HepG2 (cell line): ENCODE measurements around the gene OR5B2. TPM values are rescaled to one million over a fixed set of nuclear protein-coding genes. Genes with fewer than 3 reads are reported as not detected.

Source experiments
- ATAC-seq: fragments of 200-7000 bp; cut with Tn5 transposase; 3 replicates; pipeline ENCODE4 v1.9.1; 2020; ENCODE audit warnings: mild to moderate bottlenecking, moderate library complexity
- BruUV-seq: library from RNA; stranded (reverse); fragments of 400-500 nt; replicated peaks from 2 replicates; lab custom pipeline; 2021; lab: Mats Ljungman, UMichigan
- CTCF ChIA-PET: fragments of 300-600 bp; formaldehyde crosslinking; extraction: SDS; loops from one replicate; lab custom pipeline; 2021; ENCODE audit warnings: low total read pairs, inconsistent platforms, low intra/inter-chr PET ratio; lab: Yijun Ruan, JAX
- POLR2A ChIA-PET: fragments of 350-600 bp; sonication (Branson Sonifier 250); formaldehyde crosslinking; loops from one replicate; lab custom pipeline; 2020; ENCODE audit warnings: antibody characterized with exemption, inconsistent platforms; lab: Yijun Ruan, JAX
- DNase-seq: peaks from one replicate; pipeline ENCODE4 v3.0.0-alpha.2; 2015; ENCODE audit warnings: low spot score
- FAIRE-seq: peaks from 3 replicates; lab custom pipeline; 2011; peaks lifted over from hg19 to GRCh38; lab: Jason Lieb, UNC
- H2AFZ ChIP-seq: one replicate; pipeline ENCODE4 v1.6.1; 2011; ENCODE audit warnings: low read length, inconsistent platforms
- H3K27ac ChIP-seq: fragments of 300-600 bp; 3 replicates; pipeline ENCODE4 v1.8.0; 2011; ENCODE audit warnings: mixed run types, mild to moderate bottlenecking, mixed read lengths, low read length, inconsistent platforms; ENCODE audit not compliant: insufficient read depth; ENCODE audit errors: extremely low read length
- H3K27me3 ChIP-seq, 2 experiments: fragments of 200-600 bp in 1 of 2; 2 replicates in 1 of 2; 3 replicates in 1 of 2; pipeline versions ENCODE4 v1.6.0 to v1.8.0; 2011; ENCODE audit warnings: low read length in 2 of 2, mild to moderate bottlenecking in 2 of 2, moderate library complexity in 2 of 2, inconsistent platforms in 1 of 2; ENCODE audit not compliant: insufficient read depth in 2 of 2, control insufficient read depth in 1 of 2
- H3K36me3 ChIP-seq, 2 experiments: fragments of 200-600 bp in 1 of 2; replicated peaks in 1 of 2; 2 replicates in 1 of 2; 3 replicates in 1 of 2; pipeline versions ENCODE4 v1.5.1 to v1.8.0; 2011; ENCODE audit warnings: low read length in 2 of 2, inconsistent platforms in 1 of 2; ENCODE audit not compliant: insufficient read depth in 2 of 2, control insufficient read depth in 1 of 2
- H3K4me1 ChIP-seq: 2 replicates; pipeline ENCODE4 v1.5.1; 2012; ENCODE audit warnings: low read length, inconsistent platforms; ENCODE audit not compliant: insufficient read depth
- H3K4me2 ChIP-seq: 2 replicates; pipeline ENCODE4 v1.6.0; 2011; ENCODE audit warnings: low read depth, low read length, inconsistent platforms
- H3K4me3 ChIP-seq, 3 experiments: fragments of 200-600 bp in 1 of 3; sonication (generic), shearing (Covaris generic) in 1 of 3; replicated peaks in 1 of 3; 2 replicates each; pipeline ENCODE4 v1.5.1; 2011 to 2016; ENCODE audit warnings: low read length in 3 of 3, inconsistent platforms in 2 of 3, low read depth in 2 of 3, mild to moderate bottlenecking in 2 of 3, control low read depth in 1 of 3, mixed read lengths in 1 of 3; ENCODE audit not compliant: insufficient read depth in 1 of 3
- H3K79me2 ChIP-seq: one replicate; pipeline ENCODE4 v1.6.1; 2011; ENCODE audit warnings: low read length, inconsistent platforms; ENCODE audit not compliant: insufficient read depth
- H3K9ac ChIP-seq: 2 replicates; pipeline ENCODE4 v1.6.0; 2011; ENCODE audit warnings: mild to moderate bottlenecking, low read depth, low read length, inconsistent platforms; ENCODE audit not compliant: insufficient read depth
- H3K9me3 ChIP-seq: 2 replicates; pipeline ENCODE4 v1.5.1; 2012; ENCODE audit warnings: mild to moderate bottlenecking, low read length
- H4K20me1 ChIP-seq: 2 replicates; pipeline ENCODE4 v1.6.0; 2011; ENCODE audit warnings: inconsistent platforms, mild to moderate bottlenecking, low read length, moderate library complexity; ENCODE audit not compliant: insufficient read depth
- ARHGAP35 ChIP-seq: sonication (generic); formaldehyde crosslinking; IDR thresholded peaks from 2 replicates; pipeline ENCODE4 v1.9.0; 2022; ENCODE audit warnings: mild to moderate bottlenecking, inconsistent platforms, moderate library complexity, missing genetic modification reagents, borderline replicate concordance
- FOXP1 ChIP-seq, 2 experiments: fragments of 450-650 bp in 1 of 2; IDR thresholded peaks; 2 replicates each; pipeline ENCODE4 v1.6.1; 2017 to 2018; ENCODE audit warnings: antibody characterized with exemption in 1 of 2
- HNRNPK ChIP-seq: fragments of 200-400 bp; formaldehyde crosslinking; IDR thresholded peaks from 2 replicates; pipeline ENCODE4 v1.6.1; 2018; ENCODE audit warnings: low read length, low read depth, moderate library complexity, mild to moderate bottlenecking; ENCODE audit not compliant: poor library complexity, severe bottlenecking
- MAFF ChIP-seq: IDR thresholded peaks from 2 replicates; pipeline ENCODE4 v1.6.1; 2011; ENCODE audit warnings: low read depth, low read length, improper control_type of control experiment
- MAFK ChIP-seq, 2 experiments: IDR thresholded peaks in 1 of 2; conservative IDR thresholded peaks in 1 of 2; 2 replicates each; pipeline ENCODE4 v1.6.1; 2011; ENCODE audit warnings: improper control_type of control experiment in 2 of 2, low read length in 2 of 2
- POGZ ChIP-seq: sonication (generic); formaldehyde crosslinking; IDR thresholded peaks from 2 replicates; pipeline ENCODE4 v1.4.0; 2020; ENCODE audit warnings: mild to moderate bottlenecking, missing genetic modification reagents
- PPARG ChIP-seq: conservative IDR thresholded peaks from 2 replicates; pipeline ENCODE4 v1.6.1; 2016; ENCODE audit warnings: missing biosample characterization, missing genetic modification reagents
- SMC3 ChIP-seq: IDR thresholded peaks from 2 replicates; pipeline ENCODE4 v1.6.1; 2011; ENCODE audit warnings: low read length, improper control_type of control experiment
- SPEN ChIP-seq: sonication (generic); formaldehyde crosslinking; IDR thresholded peaks from 2 replicates; pipeline ENCODE4 v1.5.1; 2020; ENCODE audit warnings: low read depth, mild to moderate bottlenecking, missing genetic modification reagents
- SUZ12 ChIP-seq: fragments of 150-350 bp; IDR thresholded peaks from 2 replicates; pipeline ENCODE4 v1.6.1; 2014; ENCODE audit warnings: low read depth, low read length
- TOE1 ChIP-seq: sonication (generic); formaldehyde crosslinking; IDR thresholded peaks from 2 replicates; pipeline ENCODE4 v1.4.0; 2020; ENCODE audit warnings: mild to moderate bottlenecking, missing genetic modification reagents
- ZNF18 ChIP-seq: sonication (generic); formaldehyde crosslinking; IDR thresholded peaks from 2 replicates; pipeline ENCODE4 v1.8.0; 2022; ENCODE audit warnings: mild to moderate bottlenecking, missing genetic modification reagents; ENCODE audit not compliant: insufficient replicate concordance
- ZNF674 ChIP-seq: sonication (generic); formaldehyde crosslinking; IDR thresholded peaks from 2 replicates; pipeline ENCODE4 v1.5.0; 2020; ENCODE audit warnings: low read depth, mild to moderate bottlenecking, missing genetic modification reagents
- WGBS: methylation state at CpG from one replicate; pipeline ENCODE4 v1.1.6; 2017; ENCODE audit warnings: low lambda C conversion rate; 5-methylcytosine and 5-hydroxymethylcytosine counted together
- in situ Hi-C: cut with HindIII; loops from 2 replicates; pipeline ENCODE4 v1.10.0; 2017; ENCODE audit warnings: low pct_unique_long_range_greater_than_20kb; ENCODE audit not compliant: extremely low pct_ligation_motif_present
- intact Hi-C: fragments of 100-400 bp; cut with micrococcal nuclease; formaldehyde crosslinking; loops from one replicate; pipeline ENCODE4 v1.10.0; 2022; ENCODE audit not compliant: unreplicated experiment
- polyA plus RNA-seq, 8 experiments: library from polyadenylated mRNA; depleted of rRNA in 3 of 8; stranded (reverse) in 7 of 8; unstranded in 1 of 8; fragments of >200 nt; fragmentation: Illumina TruSeq in 4 of 8; extraction: Trizol in 4 of 8; gene quantifications; 2 replicates each; pipeline versions ENCODE4 v1.2.1 to v1.2.3, GENCODE V29; 2011 to 2016; ENCODE audit warnings: low read depth in 4 of 8, missing spikeins in 1 of 8, mixed read lengths in 1 of 8; ENCODE audit not compliant: insufficient read depth in 1 of 8
- total RNA-seq, 5 experiments: library from RNA; depleted of rRNA; stranded (reverse); fragments of >200 nt; fragmentation: Illumina TruSeq; extraction: Trizol; gene quantifications; 2 replicates each; pipeline ENCODE4 v1.2.3, GENCODE V29; 2016; ENCODE audit warnings: low read depth in 1 of 5
- TF ChIP-seq, protein P1 (sequence below): sonication (generic); formaldehyde crosslinking; IDR thresholded peaks from 2 replicates; pipeline ENCODE4 v1.5.0; 2020; ENCODE audit warnings: mild to moderate bottlenecking, missing genetic modification reagents
- TF ChIP-seq, protein P2 (sequence below): IDR thresholded peaks from 2 replicates; pipeline ENCODE4 v1.6.1; 2016; ENCODE audit warnings: mild to moderate bottlenecking

The OR5B2 gene
- total and polyA plus RNA-seq, 2 of the 13 experiments (the other 11 are each of a cell fraction or from before 2014, with no cell fraction given), result not detected

GRCh38 chr11:58433638-58434203, 5.8 kb upstream of the OR5B2 start:
- H3K79me2 ChIP-seq, result no peaks in the 10 kb centered on the region
- H2AFZ ChIP-seq, result no peak overlapping the region
- TF ChIP-seq HNRNPK (peak; percentile 90), ZNF18 (CRISPR knock-in tag) (no peak)
- CTCF ChIA-PET, result no interaction called here
- no peaks in the 10 kb centered on the region for H3K9me3 ChIP-seq
- H3K9ac ChIP-seq, result no peak overlapping the region
- in situ Hi-C loops, result no loop called here
- H3K36me3 ChIP-seq, result no peaks in the 10 kb centered on the region
- POLR2A ChIA-PET, result no interaction called here
- H3K4me3 ChIP-seq, result no peak overlapping the region
- H4K20me1 ChIP-seq, result no peaks in the 10 kb centered on the region
- no peak overlapping the region for H3K27ac ChIP-seq
- H3K4me1 ChIP-seq, result no peaks in the 10 kb centered on the region
- no TSS peak for BruUV-seq
- no peak for DNase-seq
- no peak for ATAC-seq
- intact Hi-C loops, result no loop called here
- no peak overlapping the region for H3K4me2 ChIP-seq
- WGBS, result 17% methylated on average over 3 of the region's 3 CpGs
- H3K27me3 ChIP-seq, result no peaks in the 10 kb centered on the region
- no peak for FAIRE-seq

- in situ Hi-C loops, result no loop called here
- TF ChIP-seq POGZ (CRISPR knock-in tag) (no peak), FOXP1 (IDR thresholded peaks at IDR 0.05) (no peak), FOXP1 (CRISPR knock-in tag; IDR thresholded peaks at IDR 0.05) (no peak), SPEN (no peak), ARHGAP35 (CRISPR knock-in tag) (no peak), MAFK (conservative IDR thresholded peaks at IDR 0.05 in 1 of 2, IDR thresholded peaks at IDR 0.05 in 1 of 2; ENCODE audit: low read length in 2 of 2) (peak; percentile 52 to 73; a peak in 3 of 4 replicates), MAFF (peak; percentile 67), SMC3 (no peak), ZNF674 (CRISPR knock-in tag) (no peak), TOE1 (CRISPR knock-in tag) (no peak), SUZ12 (no peak), PPARG (CRISPR knock-in tag) (no peak)
- TF ChIP-seq, protein P1, sequence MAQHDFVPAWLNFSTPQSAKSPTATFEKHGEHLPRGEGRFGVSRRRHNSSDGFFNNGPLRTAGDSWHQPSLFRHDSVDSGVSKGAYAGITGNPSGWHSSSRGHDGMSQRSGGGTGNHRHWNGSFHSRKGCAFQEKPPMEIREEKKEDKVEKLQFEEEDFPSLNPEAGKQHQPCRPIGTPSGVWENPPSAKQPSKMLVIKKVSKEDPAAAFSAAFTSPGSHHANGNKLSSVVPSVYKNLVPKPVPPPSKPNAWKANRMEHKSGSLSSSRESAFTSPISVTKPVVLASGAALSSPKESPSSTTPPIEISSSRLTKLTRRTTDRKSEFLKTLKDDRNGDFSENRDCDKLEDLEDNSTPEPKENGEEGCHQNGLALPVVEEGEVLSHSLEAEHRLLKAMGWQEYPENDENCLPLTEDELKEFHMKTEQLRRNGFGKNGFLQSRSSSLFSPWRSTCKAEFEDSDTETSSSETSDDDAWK (CRISPR knock-in tag), result no peak
- TF ChIP-seq, protein P2, sequence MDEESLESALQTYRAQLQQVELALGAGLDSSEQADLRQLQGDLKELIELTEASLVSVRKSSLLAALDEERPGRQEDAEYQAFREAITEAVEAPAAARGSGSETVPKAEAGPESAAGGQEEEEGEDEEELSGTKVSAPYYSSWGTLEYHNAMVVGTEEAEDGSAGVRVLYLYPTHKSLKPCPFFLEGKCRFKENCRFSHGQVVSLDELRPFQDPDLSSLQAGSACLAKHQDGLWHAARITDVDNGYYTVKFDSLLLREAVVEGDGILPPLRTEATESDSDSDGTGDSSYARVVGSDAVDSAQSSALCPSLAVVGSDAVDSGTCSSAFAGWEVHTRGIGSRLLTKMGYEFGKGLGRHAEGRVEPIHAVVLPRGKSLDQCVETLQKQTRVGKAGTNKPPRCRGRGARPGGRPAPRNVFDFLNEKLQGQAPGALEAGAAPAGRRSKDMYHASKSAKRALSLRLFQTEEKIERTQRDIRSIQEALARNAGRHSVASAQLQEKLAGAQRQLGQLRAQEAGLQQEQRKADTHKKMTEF (CRISPR knock-in tag), result no peak
Observed at GRCh38 chr11:58429273-58429672, 1.4 kb upstream of the OR5B2 start.

More at GRCh38 chr11:58429273-58429672, 1.4 kb upstream of the OR5B2 start:
- ChIA-PET CTCF (no interaction called here), POLR2A (no interaction called here)
- H3K4me2 ChIP-seq, result no peak overlapping the region
- no peaks in the 10 kb centered on the region for H3K9me3 ChIP-seq
- no peak overlapping the region for H3K9ac ChIP-seq
- no peak overlapping the region for H2AFZ ChIP-seq
- H3K4me1 ChIP-seq, result no peaks in the 10 kb centered on the region
- H3K79me2 ChIP-seq, result no peaks in the 10 kb centered on the region
- FAIRE-seq (no peak), ATAC-seq (no peak), DNase-seq (no peak)
- H3K36me3 ChIP-seq, result no peaks in the 10 kb centered on the region
- WGBS, result 3% methylated on average over 1 of the region's 1 CpG
- no peaks in the 10 kb centered on the region for H4K20me1 ChIP-seq
- BruUV-seq, result no TSS peak
- H3K27me3 ChIP-seq, result no peaks in the 10 kb centered on the region; a peak in 1 of 5 replicates
- no peak overlapping the region for H3K4me3 ChIP-seq
- intact Hi-C loops, result no loop called here
- H3K27ac ChIP-seq, result no peak overlapping the region
